Amygdala (tissue), 56 donors: Measurements from ENCODE around the gene MYO7A.

Experiments
- DNase-seq, 56 donors: peaks; one replicate each; lab custom pipeline; 2025; lab: John Stamatoyannopoulos, UW

Gene MYO7A

DNA sequence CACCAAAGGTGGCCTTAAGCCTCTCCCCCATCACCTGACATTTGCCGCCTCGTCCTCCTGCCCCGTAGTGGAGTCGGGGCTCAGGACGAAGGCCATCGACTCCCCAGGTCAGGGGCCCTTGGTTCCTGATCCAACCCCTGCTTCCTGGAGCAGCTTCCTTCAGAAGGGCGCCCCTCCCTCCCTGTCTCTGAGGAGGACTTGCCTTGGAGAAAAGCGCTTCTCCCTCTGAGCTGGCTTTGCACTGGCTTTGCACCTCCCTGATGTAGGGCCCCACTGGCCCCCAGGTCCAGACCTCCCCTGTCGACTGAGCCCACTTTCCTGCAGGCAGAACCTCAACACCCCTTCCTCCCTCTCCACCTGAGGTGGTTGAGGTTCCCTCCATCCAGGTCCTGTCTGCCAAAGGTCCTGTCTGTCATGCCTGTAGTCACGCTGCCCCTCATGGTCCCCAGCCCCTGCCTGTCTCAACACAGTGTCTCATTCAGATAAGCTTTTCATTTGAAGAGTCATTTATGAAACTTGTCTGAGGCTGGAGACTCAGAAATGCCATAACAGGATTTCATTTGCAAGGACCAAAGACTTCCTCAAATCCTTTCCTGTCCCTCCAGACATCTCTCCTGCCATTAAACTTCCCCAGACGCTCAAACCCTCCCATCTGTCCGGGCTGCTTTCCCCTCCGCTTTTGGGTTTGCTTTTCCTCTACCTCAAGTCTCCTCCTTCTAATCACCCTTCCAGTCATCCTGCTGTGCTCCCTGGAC lies 78.4 kb downstream of the MYO7A start:
- no peak for DNase-seq

GRCh38 chr11:77207019-77207485 lies 79.0 kb downstream of the MYO7A start:
- no peak for DNase-seq

- DNase-seq: no peak
Measured at GRCh38 chr11:77207618-77208313, 79.7 kb downstream of the MYO7A start.

DNA sequence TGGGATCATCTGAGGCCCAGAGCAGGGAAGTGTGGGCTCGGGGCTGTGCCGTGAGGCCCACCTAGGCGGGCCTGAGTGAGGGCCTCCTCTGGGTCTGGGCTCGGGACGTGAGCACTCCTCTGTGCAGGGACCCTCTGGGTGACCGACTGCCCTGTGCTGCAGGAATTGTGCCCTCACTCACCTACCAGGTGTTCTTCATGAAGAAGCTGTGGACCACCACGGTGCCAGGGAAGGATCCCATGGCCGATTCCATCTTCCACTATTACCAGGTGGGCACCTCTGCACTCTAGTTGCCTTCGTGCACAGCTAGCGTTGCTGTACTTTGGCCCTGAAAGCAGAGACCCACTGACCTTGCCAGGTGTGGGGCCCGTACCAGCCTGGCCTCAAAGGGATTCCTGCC lies 80.5 kb downstream of the MYO7A start:
- DNase-seq: no peak

GRCh38 chr11:77209663-77210062 lies 81.6 kb downstream of the MYO7A start:
- DNase-seq: no peak

- DNase-seq: no peak
Measured at GRCh38 chr11:77211040-77211451, 83.0 kb downstream of the MYO7A start.

DNA sequence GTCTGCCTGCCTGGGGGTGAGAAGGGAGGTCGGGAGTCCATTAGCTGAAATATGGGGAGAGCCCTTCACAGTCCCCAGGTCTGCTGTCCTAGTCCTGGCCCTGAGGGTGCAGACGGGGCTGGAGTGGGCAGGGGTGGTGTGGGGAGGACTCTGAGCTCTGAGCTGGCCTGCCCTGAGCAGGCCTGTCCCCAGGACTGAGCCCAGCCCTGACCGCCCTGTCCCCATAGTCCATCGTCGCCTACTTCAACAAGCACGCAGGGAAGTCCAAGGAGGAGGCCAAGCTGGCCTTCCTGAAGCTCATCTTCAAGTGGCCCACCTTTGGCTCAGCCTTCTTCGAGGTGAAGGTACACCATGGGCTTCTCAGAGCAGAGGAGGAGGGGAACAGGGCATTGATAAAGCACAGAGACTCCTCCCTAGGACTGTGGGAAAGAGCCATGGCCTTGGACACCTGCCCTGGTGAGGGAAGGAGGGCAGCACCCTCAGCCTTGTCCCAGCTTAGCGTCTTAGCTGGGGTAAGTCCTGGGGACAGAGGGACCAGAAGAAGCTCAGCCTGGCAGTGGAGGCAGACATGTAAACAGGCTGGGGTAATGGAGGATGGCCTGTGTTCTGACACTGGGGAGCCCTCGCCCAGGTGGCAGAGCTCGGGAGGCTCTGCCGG lies 83.7 kb downstream of the MYO7A start:
- DNase-seq: no peak

- no peak for DNase-seq
Measured at GRCh38 chr11:77212314-77213007, 84.4 kb downstream of the MYO7A start.

GRCh38 chr11:77213029-77213579 lies 85.1 kb downstream of the MYO7A start:
- no peak for DNase-seq

GRCh38 chr11:77213589-77214428 lies 85.8 kb downstream of the MYO7A start:
- no peak for DNase-seq

GRCh38 chr11:77214557-77214956 lies 86.5 kb downstream of the MYO7A start:
- DNase-seq: no peak

GRCh38 chr11:77215106-77215505 lies 87.1 kb downstream of the MYO7A start:
- DNase-seq: no peak

- no peak for DNase-seq
Measured at GRCh38 chr11:77217156-77217555, 89.1 kb downstream of the MYO7A start.

GRCh38 chr11:77223797-77224196 lies 95.8 kb downstream of the MYO7A start:
- DNase-seq: no peak

DNA sequence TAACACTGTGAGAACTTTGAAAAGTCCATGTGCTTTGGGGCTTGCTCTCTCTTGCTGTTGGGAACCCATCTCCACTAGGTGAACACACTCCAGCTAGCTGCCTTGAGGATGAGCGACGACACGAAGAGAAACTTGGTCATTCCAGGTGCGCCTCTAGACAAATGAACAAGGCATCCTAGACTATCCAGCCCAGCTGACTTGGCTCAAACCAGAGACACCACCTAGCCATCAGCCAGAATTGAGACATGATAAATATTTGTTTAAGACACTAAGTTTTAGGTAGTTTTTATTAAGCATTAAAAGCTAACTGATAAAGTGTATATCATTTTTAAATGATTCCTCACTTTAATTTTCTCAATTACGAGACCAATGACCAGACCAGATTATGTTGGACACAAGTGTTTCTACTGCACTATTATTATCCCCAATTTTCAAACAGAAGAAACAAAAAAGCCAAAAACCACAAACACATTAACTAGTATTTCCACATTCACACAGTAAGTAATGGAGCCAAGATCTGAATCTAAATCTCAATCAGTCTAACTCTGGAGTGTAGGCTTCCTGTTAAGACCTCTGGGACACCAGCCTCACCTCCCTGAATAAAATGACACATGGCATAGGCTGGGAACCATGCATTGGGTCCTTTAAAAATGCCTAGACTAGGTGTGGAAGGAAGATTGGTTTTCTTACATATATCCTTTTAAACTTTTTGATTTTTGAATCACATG lies 103.0 kb downstream of the MYO7A start:
- DNase-seq: no peak

- DNase-seq: no peak
Measured at GRCh38 chr11:77231800-77232199, 103.8 kb downstream of the MYO7A start.

- no peak for DNase-seq
Measured at GRCh38 chr11:77232242-77232641, 104.2 kb downstream of the MYO7A start.

- DNase-seq: no peak
Measured at GRCh38 chr11:77233011-77233410, 105.0 kb downstream of the MYO7A start.

GRCh38 chr11:77236901-77237300 lies 108.9 kb downstream of the MYO7A start:
- DNase-seq: no peak
